ENCODE results near the gene MAPK1.
"Not testable (repeated sequence)": the region's sequence is repeated elsewhere in the genome, so short reads cannot be mapped to it uniquely, and the experiment has no call there.

The MAPK1 gene

GRCh38 chr22:21816787-21817496 is 50.5 kb downstream of the MAPK1 start:
- no peak for FAIRE-seq
- TF ChIP-seq CTCF (IDR thresholded peaks at IDR 0.05; ENCODE audit: insufficient read depth, missing control alignments): no peak
- no peak for DNase-seq (ENCODE audit: insufficient read length, low spot score)

GRCh38 chr22:21816472-21816786 is 51.0 kb downstream of the MAPK1 start:
- TF ChIP-seq CTCF (IDR thresholded peaks at IDR 0.05; ENCODE audit: insufficient read depth, missing control alignments): no peak
- FAIRE-seq (no peak), DNase-seq (ENCODE audit: insufficient read length, low spot score) (no peak)

- FAIRE-seq (no peak), DNase-seq (ENCODE audit: insufficient read length, low spot score) (no peak)
- no peak for TF ChIP-seq CTCF (IDR thresholded peaks at IDR 0.05; ENCODE audit: insufficient read depth, missing control alignments)
Measured at GRCh38 chr22:21815958-21816357, 51.5 kb downstream of the MAPK1 start.

- DNase-seq (ENCODE audit: insufficient read length, low spot score) (no peak), FAIRE-seq (no peak)
- TF ChIP-seq CTCF (IDR thresholded peaks at IDR 0.05; ENCODE audit: insufficient read depth, missing control alignments): no peak
Measured at GRCh38 chr22:21815357-21815756, 52.1 kb downstream of the MAPK1 start.

- FAIRE-seq (no peak), DNase-seq (ENCODE audit: insufficient read length, low spot score) (no peak)
- no peak for TF ChIP-seq CTCF (IDR thresholded peaks at IDR 0.05; ENCODE audit: insufficient read depth, missing control alignments)
Measured at GRCh38 chr22:21811982-21812381, 55.5 kb downstream of the MAPK1 start.

GRCh38 chr22:21807544-21808529 is 59.6 kb downstream of the MAPK1 start:
- TF ChIP-seq CTCF (IDR thresholded peaks at IDR 0.05; ENCODE audit: insufficient read depth, missing control alignments): no peak
- FAIRE-seq: no peak
- no peak for DNase-seq (ENCODE audit: insufficient read length, low spot score)

- FAIRE-seq; DNase-seq (ENCODE audit: insufficient read length, low spot score): not testable (repeated sequence)
Measured at GRCh38 chr22:21805325-21805724, 62.1 kb downstream of the MAPK1 start.
